K562 treated with DMSO at 1 percent for 48 hours (cell line): ENCODE results near the gene ZNF570. TPM values are rescaled to one million over a fixed set of nuclear protein-coding genes. Genes with fewer than 3 reads are reported as not detected.

Experiments
- total RNA-seq: library from RNA; unstranded; fragments of 300-600 nt; gene quantifications from 2 replicates; pipeline ENCODE4 v1.2.3, GENCODE V29; 2022; ENCODE audit warnings: low replicate concordance; ENCODE audit errors: extremely low read depth

Gene ZNF570
- not detected in 2 replicates for total RNA-seq

GRCh38 chr19:37468961-37469777, at the start of gene ZNF570:
Gene ZNF570 (plus strand): TSS chr19:37469356. CDS start chr19:37470355, 999 bp downstream.

GRCh38 chr19:37466798-37467607, 2.2 kb upstream of the ZNF570 start, which contains the start of gene ZNF569:
Gene ZNF569 (minus strand): TSS chr19:37467444. CDS start chr19:37444921, 22,523 bp downstream.

GRCh38 chr19:37506387-37507166, 37.4 kb downstream of the ZNF570 start, which contains the start of gene ZNF793:
Gene ZNF793 (plus strand): TSS chr19:37506939. CDS start chr19:37523440, 16,501 bp downstream.

Other genes starting within 250 kb of the ZNF570 start
- gene ZNF527, start 98.3 kb upstream of the ZNF570 start, total RNA-seq: not detected in 2 replicates
- not detected in 2 replicates for gene ZNF569, start 1.9 kb upstream of the ZNF570 start, total RNA-seq
- not detected in 2 replicates for gene ZNF793, start 37.6 kb downstream of the ZNF570 start, total RNA-seq
- gene ZNF571, start 125.4 kb downstream of the ZNF570 start, total RNA-seq: not detected in 2 replicates
- gene ZNF540, start 125.5 kb downstream of the ZNF570 start, total RNA-seq: not detected in 2 replicates
- gene ZFP30, start 186.1 kb downstream of the ZNF570 start, total RNA-seq: not detected in 2 replicates